Stimulated activated CD4-positive, alpha-beta T cell treated with anti-CD3 and anti-CD28 coated beads, Interleukin-4, amount 100 ng/mL, for 24 hours (primary cell): Measurements from ENCODE around the gene NTSR2.

Experiments
- DNase-seq: peaks from one replicate; pipeline ENCODE4 v3.0.0-alpha.2; 2020

Gene NTSR2

DNA sequence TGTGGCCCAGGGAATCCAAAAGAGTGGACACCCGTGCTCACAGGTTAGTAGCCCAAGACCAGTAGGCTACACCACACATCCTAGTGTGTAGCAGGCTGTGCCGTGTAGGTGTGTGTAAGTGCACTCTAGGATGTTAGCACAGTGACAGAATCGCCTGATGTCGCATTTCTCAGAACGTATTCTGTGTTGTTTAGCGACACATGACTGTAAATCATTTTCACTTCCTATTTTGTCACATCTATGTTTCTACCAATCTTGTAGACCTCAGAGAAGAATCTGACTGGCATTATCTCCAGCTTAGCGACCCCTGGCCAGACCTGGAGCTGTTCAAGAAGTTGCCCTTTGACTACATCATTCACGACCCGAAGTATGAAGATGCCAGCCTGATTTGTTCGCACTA is 45.1 kb downstream of the NTSR2 start:
- DNase-seq = no peak

GRCh38 chr2:11622611-11623010 is 47.4 kb downstream of the NTSR2 start:
- no peak for DNase-seq

DNA sequence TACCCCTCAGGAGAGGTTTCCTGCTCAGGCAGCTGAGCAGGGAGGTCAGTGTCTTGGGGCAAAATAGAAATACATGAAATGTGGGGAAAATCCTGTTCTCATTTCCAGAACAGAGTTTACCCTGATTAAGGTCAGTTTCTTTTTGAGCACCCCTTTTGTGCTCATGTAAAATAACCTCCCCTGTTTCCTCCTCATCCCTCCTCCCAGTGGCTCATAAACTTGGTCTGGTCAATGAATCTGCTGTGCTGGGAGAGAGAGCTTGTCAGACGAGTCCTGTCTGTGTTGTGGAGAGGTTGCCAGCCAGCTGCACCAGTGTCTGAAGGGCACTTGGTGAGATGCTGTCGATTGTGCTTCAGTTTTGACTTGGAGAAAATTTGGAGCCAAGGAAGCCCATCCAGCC is 48.6 kb downstream of the NTSR2 start:
- no peak for DNase-seq

DNA sequence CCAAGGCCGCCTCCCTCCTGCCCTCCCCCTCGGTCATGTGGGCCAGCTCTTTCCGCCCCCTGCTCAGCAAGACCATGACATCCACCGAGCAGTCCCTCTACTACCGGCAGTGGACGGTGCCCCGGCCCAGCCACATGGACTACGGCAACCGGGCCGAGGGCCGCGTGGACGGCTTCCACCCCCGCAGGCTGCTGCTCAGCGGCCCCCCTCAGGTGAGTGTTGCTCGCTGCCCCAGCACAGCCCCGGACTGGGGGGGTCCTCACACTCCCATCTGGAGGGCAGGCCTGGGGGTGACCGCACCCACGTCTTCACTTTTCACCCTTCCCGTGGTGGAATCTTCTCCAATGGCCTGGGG is 51.3 kb downstream of the NTSR2 start:
- DNase-seq = no peak

- DNase-seq = no peak
These were observed 51.8 kb downstream of the NTSR2 start for GRCh38 chr2:11617984-11618707.

GRCh38 chr2:11617527-11617926 is 52.5 kb downstream of the NTSR2 start:
- no peak for DNase-seq

GRCh38 chr2:11616851-11617415 is 53.1 kb downstream of the NTSR2 start:
- no peak for DNase-seq

DNA sequence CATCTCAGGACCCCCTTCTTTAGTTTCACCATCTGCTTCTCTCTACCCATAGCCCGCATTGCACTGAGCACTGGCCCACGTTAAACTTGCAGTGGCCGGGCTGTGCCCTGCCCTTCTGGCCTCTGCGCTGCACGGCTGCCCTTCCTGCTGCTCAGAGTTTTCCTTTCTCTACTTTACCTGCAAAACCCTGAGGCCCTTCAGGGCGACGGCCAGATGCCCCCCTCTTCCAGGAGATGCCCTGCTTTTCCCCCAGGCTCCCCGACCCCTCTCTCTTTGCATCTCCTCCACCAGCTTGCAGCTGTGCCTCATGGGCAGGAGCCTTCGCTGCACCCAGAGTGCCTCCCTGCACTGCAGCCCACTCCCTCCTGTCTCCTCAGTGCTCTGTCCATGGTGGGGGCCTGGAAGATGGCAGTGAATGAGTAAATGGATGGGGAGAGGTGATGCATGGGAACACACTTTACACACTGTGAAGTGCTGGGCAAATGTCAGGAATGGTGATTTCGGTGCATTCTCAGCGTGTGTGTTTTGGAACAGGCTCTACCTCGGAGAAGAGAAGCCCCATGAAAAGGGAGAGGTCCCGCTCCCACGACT is 53.8 kb downstream of the NTSR2 start:
- no peak for DNase-seq

GRCh38 chr2:11615209-11615608 is 54.8 kb downstream of the NTSR2 start:
- no peak for DNase-seq

DNA sequence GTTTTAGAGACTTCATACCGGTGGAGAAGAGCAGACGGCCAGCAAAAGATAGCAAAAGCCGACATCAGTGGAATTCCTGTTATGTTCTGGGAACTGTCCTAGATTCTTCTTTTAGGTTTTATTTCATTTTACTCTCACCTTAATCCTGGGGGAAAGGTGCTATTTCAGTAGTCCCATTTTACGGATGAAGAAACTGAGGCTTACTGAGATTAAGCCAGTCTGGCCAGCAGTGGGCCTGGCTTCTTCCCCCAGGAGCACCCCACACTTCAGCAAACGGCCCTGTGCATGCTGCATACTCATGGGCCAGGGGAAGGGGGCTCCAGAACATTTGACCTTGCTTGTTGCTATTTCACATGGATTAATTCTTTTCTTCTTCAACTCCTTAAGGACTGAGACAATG is 56.7 kb downstream of the NTSR2 start:
- DNase-seq = no peak

- DNase-seq = no peak
These were observed 57.3 kb downstream of the NTSR2 start for GRCh38 chr2:11612553-11613215.

DNA sequence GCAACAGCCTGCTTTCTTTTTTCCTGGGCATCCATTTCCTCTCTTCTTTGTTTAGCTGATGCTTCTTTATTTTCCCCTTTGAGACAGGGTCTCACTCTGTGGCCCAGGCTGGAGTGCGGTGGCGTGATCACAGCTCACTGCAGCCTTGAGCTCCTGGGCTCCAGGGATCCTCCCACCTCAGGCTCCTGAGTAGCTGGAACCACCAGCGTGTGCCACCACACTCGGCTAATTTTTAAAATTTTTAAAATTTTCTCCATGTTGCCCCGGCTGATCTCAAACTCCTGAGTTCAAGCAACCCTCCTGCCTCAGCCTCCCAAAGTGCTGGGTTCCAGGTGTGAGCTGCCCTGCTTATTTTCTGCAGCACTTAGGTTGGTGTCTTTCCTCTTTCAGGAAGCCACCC is 58.7 kb downstream of the NTSR2 start:
- no peak for DNase-seq

DNA sequence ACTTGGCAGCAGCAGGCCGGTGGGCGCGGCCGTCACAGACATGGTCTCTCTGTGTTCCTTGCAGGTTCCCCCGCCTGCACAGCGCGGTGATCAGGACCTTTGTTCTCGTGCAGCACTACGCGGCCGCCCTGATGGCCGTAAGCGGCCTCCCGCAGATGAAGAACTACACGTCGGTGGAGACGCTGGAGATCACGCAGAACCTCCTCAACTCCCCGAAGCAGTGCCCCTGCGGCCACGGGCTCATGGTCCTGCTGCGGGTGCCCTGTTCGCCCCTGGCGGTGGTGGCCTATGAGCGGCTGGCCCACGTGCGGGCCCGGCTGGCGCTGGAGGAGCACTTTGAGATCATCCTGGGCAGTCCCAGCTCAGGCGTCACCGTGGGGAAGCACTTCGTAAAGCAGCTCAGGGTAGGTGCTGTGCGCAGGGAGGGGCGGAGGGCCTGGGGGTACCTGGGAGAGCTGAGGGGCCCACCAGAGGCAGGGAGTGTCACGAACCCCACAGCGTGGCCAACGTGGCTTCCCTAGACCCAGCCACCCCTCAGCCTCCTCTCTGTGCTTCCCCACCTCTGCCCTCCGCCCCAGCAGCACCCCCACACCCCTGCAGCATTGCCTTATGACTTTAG is 59.3 kb downstream of the NTSR2 start:
- DNase-seq = no peak
